ENCODE data around the gene PEAK3.

Gene PEAK3

DNA sequence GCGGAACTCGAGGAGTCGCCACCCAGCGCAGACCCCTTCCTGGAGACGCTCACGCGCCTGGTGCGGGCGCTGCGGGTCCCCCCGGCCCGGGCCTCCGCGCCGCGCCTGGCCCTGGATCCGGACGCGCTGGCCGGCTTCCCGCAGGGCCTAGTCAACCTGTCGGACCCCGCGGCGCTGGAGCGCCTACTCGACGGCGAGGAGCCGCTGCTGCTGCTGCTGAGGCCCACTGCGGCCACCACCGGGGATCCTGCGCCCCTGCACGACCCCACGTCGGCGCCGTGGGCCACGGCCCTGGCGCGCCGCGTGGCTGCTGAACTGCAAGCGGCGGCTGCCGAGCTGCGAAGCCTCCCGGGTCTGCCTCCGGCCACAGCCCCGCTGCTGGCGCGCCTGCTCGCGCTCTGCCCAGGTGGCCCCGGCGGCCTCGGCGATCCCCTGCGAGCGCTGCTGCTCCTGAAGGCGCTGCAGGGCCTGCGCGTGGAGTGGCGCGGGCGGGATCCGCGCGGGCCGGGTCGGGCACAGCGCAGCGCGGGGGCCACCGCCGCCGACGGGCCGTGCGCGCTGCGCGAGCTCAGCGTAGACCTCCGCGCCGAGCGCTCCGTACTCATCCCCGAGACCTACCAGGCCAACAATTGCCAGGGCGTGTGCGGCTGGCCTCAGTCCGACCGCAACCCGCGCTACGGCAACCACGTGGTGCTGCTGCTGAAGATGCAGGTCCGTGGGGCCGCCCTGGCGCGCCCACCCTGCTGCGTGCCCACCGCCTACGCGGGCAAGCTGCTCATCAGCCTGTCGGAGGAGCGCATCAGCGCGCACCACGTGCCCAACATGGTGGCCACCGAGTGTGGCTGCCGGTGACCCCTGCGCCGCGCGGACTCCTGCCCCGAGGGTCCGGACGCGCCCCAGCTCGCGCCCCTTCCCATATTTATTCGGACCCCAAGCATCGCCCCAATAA, 30.6 kb downstream of the PEAK3 start:
- TF ChIP-seq, protein P1, sequence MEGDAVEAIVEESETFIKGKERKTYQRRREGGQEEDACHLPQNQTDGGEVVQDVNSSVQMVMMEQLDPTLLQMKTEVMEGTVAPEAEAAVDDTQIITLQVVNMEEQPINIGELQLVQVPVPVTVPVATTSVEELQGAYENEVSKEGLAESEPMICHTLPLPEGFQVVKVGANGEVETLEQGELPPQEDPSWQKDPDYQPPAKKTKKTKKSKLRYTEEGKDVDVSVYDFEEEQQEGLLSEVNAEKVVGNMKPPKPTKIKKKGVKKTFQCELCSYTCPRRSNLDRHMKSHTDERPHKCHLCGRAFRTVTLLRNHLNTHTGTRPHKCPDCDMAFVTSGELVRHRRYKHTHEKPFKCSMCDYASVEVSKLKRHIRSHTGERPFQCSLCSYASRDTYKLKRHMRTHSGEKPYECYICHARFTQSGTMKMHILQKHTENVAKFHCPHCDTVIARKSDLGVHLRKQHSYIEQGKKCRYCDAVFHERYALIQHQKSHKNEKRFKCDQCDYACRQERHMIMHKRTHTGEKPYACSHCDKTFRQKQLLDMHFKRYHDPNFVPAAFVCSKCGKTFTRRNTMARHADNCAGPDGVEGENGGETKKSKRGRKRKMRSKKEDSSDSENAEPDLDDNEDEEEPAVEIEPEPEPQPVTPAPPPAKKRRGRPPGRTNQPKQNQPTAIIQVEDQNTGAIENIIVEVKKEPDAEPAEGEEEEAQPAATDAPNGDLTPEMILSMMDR (IDR thresholded peaks at IDR 0.05; ENCODE audit: borderline replicate concordance, insufficient read depth, low read depth, low read length) = no peak
- no peak overlapping the region for H3K4me3 ChIP-seq (ENCODE audit: low read depth, low read length)

DNA sequence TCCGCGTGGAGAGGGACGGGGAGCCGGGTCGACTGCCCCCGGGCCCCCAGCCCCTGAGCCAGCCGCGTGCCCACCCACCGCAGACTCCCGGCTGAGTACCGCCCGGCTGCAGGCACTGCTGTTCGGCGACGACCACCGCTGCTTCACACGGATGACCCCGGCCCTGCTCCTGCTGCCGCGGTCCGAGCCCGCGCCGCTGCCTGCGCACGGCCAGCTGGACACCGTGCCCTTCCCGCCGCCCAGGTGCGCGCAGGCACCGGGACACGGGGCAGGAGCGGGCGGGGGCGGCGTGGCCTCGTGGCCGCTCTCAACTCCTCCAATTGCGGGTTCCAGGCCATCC, 31.2 kb downstream of the PEAK3 start:
- TF ChIP-seq, protein P1 (IDR thresholded peaks at IDR 0.05; ENCODE audit: borderline replicate concordance, insufficient read depth, low read depth, low read length) = no peak

DNA sequence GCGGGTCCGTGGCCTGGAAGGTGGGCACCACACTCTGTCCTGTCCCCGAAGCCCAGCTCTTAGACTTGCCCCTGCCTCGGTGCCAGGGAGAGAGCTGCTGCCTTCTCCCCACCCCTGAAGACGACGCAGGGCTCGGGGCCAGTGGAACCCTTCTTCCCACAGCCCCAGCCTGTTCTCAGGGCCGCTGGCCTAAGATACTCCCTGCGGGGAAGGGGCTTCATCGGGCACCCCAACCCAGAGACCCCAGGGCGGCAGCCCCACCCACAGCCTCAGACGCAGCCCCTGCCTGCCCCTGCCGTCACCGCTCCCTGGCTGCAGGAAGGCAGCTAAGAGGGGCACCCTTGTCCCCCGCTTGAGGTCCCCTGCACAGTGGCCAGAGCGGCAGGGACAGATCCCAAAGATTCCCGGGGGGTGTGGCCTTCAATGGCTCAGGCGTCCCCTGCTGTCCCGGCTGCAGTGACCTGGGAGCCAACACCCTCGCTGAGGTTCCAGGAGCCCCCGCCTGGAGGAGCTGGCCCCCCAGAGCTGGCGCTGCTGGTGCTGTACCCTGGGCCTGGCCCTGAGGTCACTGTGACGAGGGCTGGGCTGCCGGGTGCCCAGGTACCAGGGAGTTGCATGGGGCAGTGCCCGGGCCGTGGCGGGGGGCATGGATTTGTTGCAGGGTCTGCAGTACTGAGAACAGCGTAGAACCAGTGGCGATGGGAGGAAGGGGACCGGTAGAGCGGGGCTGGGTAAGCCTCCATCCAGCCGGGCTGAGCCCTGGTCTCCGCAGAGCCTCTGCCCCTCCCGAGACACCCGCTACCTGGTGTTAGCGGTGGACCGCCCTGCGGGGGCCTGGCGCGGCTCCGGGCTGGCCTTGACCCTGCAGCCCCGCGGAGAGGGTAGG, 31.9 kb downstream of the PEAK3 start:
- H3K4me3 ChIP-seq (ENCODE audit: low read depth, low read length) = no peak overlapping the region
- TF ChIP-seq, protein P1 (IDR thresholded peaks at IDR 0.05; ENCODE audit: borderline replicate concordance, insufficient read depth, low read depth, low read length) = no peak

More for the DNA sequence above, 31.2 kb downstream of the PEAK3 start:
- H3K4me3 ChIP-seq (ENCODE audit: low read depth, low read length) = no peak overlapping the region

DNA sequence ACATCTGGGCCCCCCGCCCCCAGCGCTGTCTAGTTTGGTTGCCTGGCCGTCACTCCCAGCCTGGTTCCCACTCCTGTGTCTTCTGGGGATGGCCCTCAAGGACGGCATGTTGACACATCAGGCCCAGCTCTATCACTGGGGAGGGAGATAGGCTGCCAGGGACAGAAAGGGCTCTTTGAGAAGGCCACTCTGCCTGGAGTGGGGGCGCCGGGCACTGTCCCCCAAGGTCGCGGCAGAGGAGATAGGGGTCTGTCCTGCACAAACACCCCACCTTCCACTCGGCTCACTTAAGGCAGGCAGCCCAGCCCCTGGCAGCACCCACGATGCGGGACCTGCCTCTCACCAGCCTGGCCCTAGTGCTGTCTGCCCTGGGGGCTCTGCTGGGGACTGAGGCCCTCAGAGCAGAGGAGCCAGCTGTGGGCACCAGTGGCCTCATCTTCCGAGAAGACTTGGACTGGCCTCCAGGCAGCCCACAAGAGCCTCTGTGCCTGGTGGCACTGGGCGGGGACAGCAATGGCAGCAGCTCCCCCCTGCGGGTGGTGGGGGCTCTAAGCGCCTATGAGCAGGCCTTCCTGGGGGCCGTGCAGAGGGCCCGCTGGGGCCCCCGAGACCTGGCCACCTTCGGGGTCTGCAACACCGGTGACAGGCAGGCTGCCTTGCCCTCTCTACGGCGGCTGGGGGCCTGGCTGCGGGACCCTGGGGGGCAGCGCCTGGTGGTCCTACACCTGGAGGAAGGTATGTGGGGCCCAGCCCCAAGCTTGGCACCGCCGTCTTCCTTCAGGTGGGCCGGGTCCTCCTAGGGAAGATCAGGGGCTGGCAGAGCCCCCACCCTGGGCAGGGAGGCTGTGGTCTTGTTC, 32.7 kb downstream of the PEAK3 start, which contains the start of gene AMH:
Gene AMH (plus strand): TSS at position 314 of the 857 bp plus-strand sequence. CDS start 10 bp downstream, at position 324.
- no peak within 1 kb of the TSS for H3K4me3 ChIP-seq (ENCODE audit: low read depth, low read length)
- TF ChIP-seq, protein P1 (IDR thresholded peaks at IDR 0.05; ENCODE audit: borderline replicate concordance, insufficient read depth, low read depth, low read length) = no peak

DNA sequence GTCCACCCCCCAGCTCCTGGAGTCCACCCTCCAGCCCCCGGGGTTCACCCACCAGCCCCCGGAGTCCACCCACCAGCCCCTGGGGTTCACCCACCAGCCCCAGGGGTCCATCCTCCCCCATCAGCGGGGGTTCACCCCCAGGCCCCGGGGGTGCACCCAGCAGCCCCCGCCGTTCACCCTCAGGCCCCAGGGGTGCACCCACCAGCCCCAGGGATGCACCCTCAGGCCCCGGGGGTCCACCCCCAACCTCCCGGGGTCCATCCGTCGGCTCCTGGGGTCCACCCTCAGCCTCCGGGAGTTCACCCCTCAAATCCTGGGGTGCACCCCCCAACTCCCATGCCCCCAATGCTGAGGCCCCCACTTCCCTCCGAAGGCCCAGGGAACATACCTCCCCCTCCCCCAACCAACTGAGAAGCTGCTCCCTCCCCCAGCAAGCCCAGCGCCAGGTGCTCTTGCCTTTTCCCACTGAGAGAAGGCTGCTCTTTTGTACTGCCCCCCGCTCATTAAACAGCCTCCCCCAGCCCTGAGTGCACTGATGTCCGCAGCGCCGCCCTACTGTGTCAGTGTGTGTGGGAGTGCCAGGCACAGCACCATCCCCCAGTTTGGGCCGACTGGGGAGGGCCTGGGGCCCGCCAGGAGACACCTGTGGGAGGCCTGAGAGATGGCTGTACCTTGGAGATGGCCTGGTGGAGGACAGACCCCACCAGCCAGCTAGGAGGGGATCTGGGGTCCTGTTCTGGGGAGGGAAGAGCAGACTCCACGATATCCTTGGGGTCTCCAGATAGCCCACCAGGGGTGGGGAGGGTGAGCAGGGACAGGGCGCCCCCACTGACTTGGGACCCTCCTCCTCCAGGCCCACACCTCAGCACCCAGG, 33.6 kb downstream of the PEAK3 start:
- TF ChIP-seq, protein P1 (IDR thresholded peaks at IDR 0.05; ENCODE audit: borderline replicate concordance, insufficient read depth, low read depth, low read length) = no peak
- no peak overlapping the region for H3K4me3 ChIP-seq (ENCODE audit: low read depth, low read length)

All from GM12875 (cell line).